Activated CD8-positive, alpha-beta memory T cell treated with anti-CD3 and anti-CD28 coated beads, Interleukin-2, amount 50 U/mL, for 24 hours (primary cell): ENCODE results near the gene MED31.
"Not testable (repeated sequence)": the region's sequence is repeated elsewhere in the genome, so short reads cannot be mapped to it uniquely, and the experiment has no call there.

Experiments used
- DNase-seq: peaks from one replicate; pipeline ENCODE4 v3.0.0-alpha.2; 2020; ENCODE audit errors: extremely low read depth

MED31 gene

GRCh38 chr17:6626616-6627015 lies 24.8 kb downstream of the MED31 start:
- DNase-seq, result no peak

- no peak for DNase-seq
These were observed 27.5 kb downstream of the MED31 start for GRCh38 chr17:6623941-6624340.

- no peak for DNase-seq
These were observed 40.2 kb downstream of the MED31 start for GRCh38 chr17:6611231-6611630.

- no peak for DNase-seq
These were observed 41.4 kb downstream of the MED31 start for GRCh38 chr17:6610011-6610410.

GRCh38 chr17:6608321-6608720 lies 43.1 kb downstream of the MED31 start:
- no peak for DNase-seq

GRCh38 chr17:6605142-6605541 lies 46.3 kb downstream of the MED31 start:
- no peak for DNase-seq

GRCh38 chr17:6603744-6604325 lies 47.6 kb downstream of the MED31 start:
- DNase-seq, result no peak

- no peak for DNase-seq
These were observed 49.3 kb downstream of the MED31 start for GRCh38 chr17:6602141-6602540.

GRCh38 chr17:6599364-6599763 lies 52.0 kb downstream of the MED31 start:
- DNase-seq, result no peak

- DNase-seq, result no peak
These were observed 53.7 kb downstream of the MED31 start for GRCh38 chr17:6597727-6598126.

GRCh38 chr17:6596941-6597340 lies 54.5 kb downstream of the MED31 start:
- DNase-seq, result no peak

GRCh38 chr17:6596511-6596910 lies 54.9 kb downstream of the MED31 start:
- no peak for DNase-seq

- no peak for DNase-seq
These were observed 55.3 kb downstream of the MED31 start for GRCh38 chr17:6596081-6596480.

GRCh38 chr17:6593371-6593770 lies 58.0 kb downstream of the MED31 start:
- DNase-seq, result not testable (repeated sequence)
